MM.1S (cell line): Measurements from ENCODE around the gene NRG3.

Source experiments
- DNase-seq: peaks from one replicate; pipeline ENCODE4 v3.0.0-alpha.2; 2015
- H2AFZ ChIP-seq: fragments of 300-600 bp; sonication (generic); 2 replicates; pipeline ENCODE4 v1.6.0; 2016; ENCODE audit warnings: antibody characterized with exemption, low read length
- H3F3A ChIP-seq: fragments of 300-600 bp; sonication (generic); 2 replicates; pipeline ENCODE4 v1.6.1; 2016; ENCODE audit warnings: mild to moderate bottlenecking, antibody characterized with exemption, low read length, moderate library complexity, mixed read lengths; ENCODE audit not compliant: insufficient read depth
- H3K27ac ChIP-seq: fragments of 300-600 bp; sonication (generic); 2 replicates; pipeline ENCODE4 v1.5.1; 2016; ENCODE audit warnings: mild to moderate bottlenecking, low read length
- H3K27me3 ChIP-seq: fragments of 300-600 bp; sonication (generic); replicated peaks from 2 replicates; pipeline ENCODE4 v1.6.0; 2016; ENCODE audit warnings: low read length; ENCODE audit not compliant: insufficient read depth
- H3K36me3 ChIP-seq: fragments of 300-600 bp; sonication (generic); replicated peaks from 2 replicates; pipeline ENCODE4 v1.6.1; 2016; ENCODE audit warnings: mild to moderate bottlenecking, low read length, mixed read lengths; ENCODE audit not compliant: insufficient read depth
- H3K4me1 ChIP-seq: fragments of 300-600 bp; sonication (generic); 2 replicates; pipeline ENCODE4 v1.6.1; 2016; ENCODE audit warnings: low read length, mixed read lengths
- H3K4me2 ChIP-seq: fragments of 300-600 bp; sonication (generic); 2 replicates; pipeline ENCODE4 v1.6.0; 2016; ENCODE audit warnings: low read depth, low read length
- H3K4me3 ChIP-seq: fragments of 300-600 bp; sonication (generic); 2 replicates; pipeline ENCODE4 v1.5.1; 2016; ENCODE audit warnings: low read length, mixed read lengths
- H3K79me2 ChIP-seq: fragments of 300-600 bp; sonication (generic); 2 replicates; pipeline ENCODE4 v1.6.1; 2016; ENCODE audit warnings: mixed run types, low read length, mixed read lengths
- H3K9ac ChIP-seq: fragments of 300-600 bp; sonication (generic); 2 replicates; pipeline ENCODE4 v1.6.1; 2016; ENCODE audit warnings: low read length, mixed read lengths
- H3K9me2 ChIP-seq: fragments of 300-600 bp; sonication (generic); replicated peaks from 2 replicates; pipeline ENCODE4 v1.6.1; 2016; ENCODE audit warnings: mild to moderate bottlenecking, low read length, mixed read lengths; ENCODE audit not compliant: insufficient read depth
- H3K9me3 ChIP-seq: fragments of 300-600 bp; sonication (generic); replicated peaks from 2 replicates; pipeline ENCODE4 v1.6.1; 2016; ENCODE audit warnings: mild to moderate bottlenecking, low read length, mixed read lengths; ENCODE audit not compliant: insufficient read depth
- H4K20me1 ChIP-seq: fragments of 300-600 bp; sonication (generic); 2 replicates; pipeline ENCODE4 v1.6.1; 2016; ENCODE audit warnings: mild to moderate bottlenecking, low read length, moderate library complexity, mixed read lengths; ENCODE audit not compliant: insufficient read depth
- EZH2 ChIP-seq: fragments of 300-600 bp; sonication (generic); optimal IDR thresholded peaks from 2 replicates; pipeline ENCODE3; 2017; ENCODE audit warnings: low read depth, mild to moderate bottlenecking, antibody characterized with exemption, low read length, mixed read lengths
- EZH2phosphoT487 ChIP-seq: fragments of 300-600 bp; sonication (generic); IDR thresholded peaks from 2 replicates; pipeline ENCODE4 v1.6.1; 2018; ENCODE audit warnings: antibody characterized with exemption, low read length
- TF ChIP-seq, protein P1 (sequence below): fragments of 300-600 bp; sonication (generic); IDR thresholded peaks from 2 replicates; pipeline ENCODE4 v1.5.1; 2016; ENCODE audit warnings: antibody characterized with exemption, low read length, mixed read lengths

NRG3 gene

DNA sequence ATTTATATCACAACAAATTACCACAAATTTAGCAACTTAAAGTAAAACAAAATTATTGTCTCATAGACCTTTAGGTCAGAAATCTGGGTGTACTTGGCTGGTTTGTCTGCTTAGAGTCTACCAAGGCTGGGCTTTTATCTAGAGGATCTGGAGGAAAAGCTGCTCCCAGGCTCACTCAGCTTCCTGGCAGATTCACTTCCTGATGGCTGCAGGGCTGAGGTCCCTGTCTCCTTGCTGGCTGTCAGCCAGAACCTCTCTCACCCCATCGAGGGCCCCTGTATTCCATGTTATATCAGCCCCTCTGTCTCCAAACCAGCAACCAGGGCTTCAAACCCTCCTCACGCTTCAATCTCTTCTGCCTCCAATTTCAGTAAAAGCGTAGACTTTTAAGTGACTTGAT is 734.9 kb downstream of the NRG3 start:
- Histone ChIP-seq H3F3A (no peaks in the 10 kb centered on the region), H3K4me1 (no peaks in the 10 kb centered on the region), H3K4me2 (no peak overlapping the region), H3K79me2 (no peaks in the 10 kb centered on the region), H3K27me3 (no peaks in the 10 kb centered on the region), H3K9me3 (no peaks in the 10 kb centered on the region), H3K4me3 (no peak overlapping the region), H3K9me2 (no peaks in the 10 kb centered on the region), H3K9ac (no peak overlapping the region), H2AFZ (no peak overlapping the region), H3K36me3 (no peaks in the 10 kb centered on the region), H4K20me1 (no peaks in the 10 kb centered on the region), H3K27ac (no peak overlapping the region)
- DNase-seq = no peak
- TF ChIP-seq, protein P1, sequence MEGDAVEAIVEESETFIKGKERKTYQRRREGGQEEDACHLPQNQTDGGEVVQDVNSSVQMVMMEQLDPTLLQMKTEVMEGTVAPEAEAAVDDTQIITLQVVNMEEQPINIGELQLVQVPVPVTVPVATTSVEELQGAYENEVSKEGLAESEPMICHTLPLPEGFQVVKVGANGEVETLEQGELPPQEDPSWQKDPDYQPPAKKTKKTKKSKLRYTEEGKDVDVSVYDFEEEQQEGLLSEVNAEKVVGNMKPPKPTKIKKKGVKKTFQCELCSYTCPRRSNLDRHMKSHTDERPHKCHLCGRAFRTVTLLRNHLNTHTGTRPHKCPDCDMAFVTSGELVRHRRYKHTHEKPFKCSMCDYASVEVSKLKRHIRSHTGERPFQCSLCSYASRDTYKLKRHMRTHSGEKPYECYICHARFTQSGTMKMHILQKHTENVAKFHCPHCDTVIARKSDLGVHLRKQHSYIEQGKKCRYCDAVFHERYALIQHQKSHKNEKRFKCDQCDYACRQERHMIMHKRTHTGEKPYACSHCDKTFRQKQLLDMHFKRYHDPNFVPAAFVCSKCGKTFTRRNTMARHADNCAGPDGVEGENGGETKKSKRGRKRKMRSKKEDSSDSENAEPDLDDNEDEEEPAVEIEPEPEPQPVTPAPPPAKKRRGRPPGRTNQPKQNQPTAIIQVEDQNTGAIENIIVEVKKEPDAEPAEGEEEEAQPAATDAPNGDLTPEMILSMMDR = no peak
- no peak for TF ChIP-seq EZH2

- Histone ChIP-seq H2AFZ (no peak overlapping the region), H3K9me2 (no peaks in the 10 kb centered on the region), H3K27me3 (no peaks in the 10 kb centered on the region), H4K20me1 (no peaks in the 10 kb centered on the region), H3K27ac (no peak overlapping the region), H3K36me3 (no peaks in the 10 kb centered on the region), H3K4me3 (no peak overlapping the region), H3F3A (no peaks in the 10 kb centered on the region), H3K79me2 (no peaks in the 10 kb centered on the region), H3K9me3 (no peaks in the 10 kb centered on the region), H3K4me1 (no peaks in the 10 kb centered on the region), H3K4me2 (no peak overlapping the region), H3K9ac (no peak overlapping the region)
- TF ChIP-seq, protein P1 = no peak
- no peak for TF ChIP-seq EZH2phosphoT487
- no peak for TF ChIP-seq EZH2
- no peak for DNase-seq
Observed at GRCh38 chr10:82618007-82618406, 743.0 kb downstream of the NRG3 start.

- Histone ChIP-seq H3K27ac (no peak overlapping the region), H2AFZ (no peak overlapping the region), H3K4me3 (no peak overlapping the region), H3K79me2 (no peaks in the 10 kb centered on the region), H3K27me3 (no peaks in the 10 kb centered on the region), H3K9me2 (no peaks in the 10 kb centered on the region), H3K36me3 (no peaks in the 10 kb centered on the region), H3K4me2 (no peak overlapping the region), H3K4me1 (no peaks in the 10 kb centered on the region), H3K9ac (no peak overlapping the region), H4K20me1 (no peaks in the 10 kb centered on the region), H3K9me3 (no peaks in the 10 kb centered on the region), H3F3A (no peaks in the 10 kb centered on the region)
- TF ChIP-seq EZH2phosphoT487 (no peak), EZH2 (no peak)
- TF ChIP-seq, protein P1 = no peak
- no peak for DNase-seq
Observed at GRCh38 chr10:82621680-82622079, 746.7 kb downstream of the NRG3 start.

GRCh38 chr10:82622479-82622878 is 747.5 kb downstream of the NRG3 start:
- Histone ChIP-seq H2AFZ (no peak overlapping the region), H3K36me3 (no peaks in the 10 kb centered on the region), H3K27me3 (no peaks in the 10 kb centered on the region), H3K9ac (no peak overlapping the region), H3K9me2 (no peaks in the 10 kb centered on the region), H3K9me3 (no peaks in the 10 kb centered on the region), H3K4me1 (no peaks in the 10 kb centered on the region), H3K79me2 (no peaks in the 10 kb centered on the region), H3K4me2 (no peak overlapping the region), H3F3A (no peaks in the 10 kb centered on the region), H4K20me1 (no peaks in the 10 kb centered on the region), H3K27ac (no peak overlapping the region), H3K4me3 (no peak overlapping the region)
- DNase-seq = no peak
- TF ChIP-seq EZH2 (no peak), EZH2phosphoT487 (no peak)
- TF ChIP-seq, protein P1 = no peak
